HG02981 (cell line): ENCODE measurements around the gene TRNP1.
A peak's percentile ranks its signal among the peaks of the same experiment; 100 is the strongest.

Source experiments
- ATAC-seq: cut with Tn5 transposase; IDR thresholded peaks from one replicate; pipeline ENCODE4 v1.9.1; 2021; ENCODE audit warnings: mild to moderate bottlenecking, moderate library complexity; ENCODE audit not compliant: unreplicated experiment

TRNP1 gene

GRCh38 chr1:27025718-27026117, 32.2 kb downstream of the TRNP1 start:
- no peak for ATAC-seq

DNA sequence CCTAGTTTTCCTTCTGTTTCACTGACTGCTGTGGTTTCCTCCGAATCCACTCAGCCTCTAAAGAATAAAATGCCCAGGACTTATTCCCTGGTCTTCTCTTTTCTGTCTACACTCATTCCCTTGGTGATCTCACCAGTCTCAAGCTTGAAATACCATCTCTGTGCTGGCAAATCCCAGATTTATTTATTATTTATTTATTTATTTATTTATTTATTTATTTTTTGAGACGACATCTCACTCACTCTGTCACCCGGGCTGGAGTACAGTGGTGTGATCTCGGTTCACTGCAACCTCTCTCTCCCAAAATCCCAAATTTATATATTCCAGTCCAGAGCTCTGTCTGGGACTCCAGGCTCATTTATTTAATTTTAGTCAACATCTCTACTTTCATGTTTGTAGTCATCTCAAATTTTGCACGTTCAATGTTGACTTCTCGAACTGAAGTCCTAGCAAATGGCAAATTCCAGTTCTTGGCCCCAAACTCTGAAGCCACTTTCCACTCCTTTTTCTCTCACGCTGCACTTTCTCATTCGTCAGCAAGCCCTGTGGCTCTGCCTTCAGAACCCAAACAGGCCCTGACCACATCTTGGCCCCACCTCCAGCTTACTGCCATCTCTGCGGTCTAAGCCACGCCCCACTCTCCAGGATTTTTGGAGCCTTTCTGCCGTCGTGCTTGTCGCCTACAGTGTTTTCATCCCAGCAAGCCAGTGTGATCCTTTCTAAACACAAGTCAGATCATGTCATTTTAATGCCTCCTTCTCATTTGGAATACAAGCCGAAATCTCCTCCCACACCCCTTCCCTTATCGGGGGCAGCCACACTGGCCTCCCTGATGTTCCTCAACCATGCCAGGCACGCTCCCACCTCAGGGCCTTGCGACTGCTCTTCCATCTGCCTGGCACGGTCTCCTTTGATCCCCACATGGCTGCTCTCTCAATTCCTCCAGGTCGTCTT, 33.4 kb downstream of the TRNP1 start:
- ATAC-seq: no peak

DNA sequence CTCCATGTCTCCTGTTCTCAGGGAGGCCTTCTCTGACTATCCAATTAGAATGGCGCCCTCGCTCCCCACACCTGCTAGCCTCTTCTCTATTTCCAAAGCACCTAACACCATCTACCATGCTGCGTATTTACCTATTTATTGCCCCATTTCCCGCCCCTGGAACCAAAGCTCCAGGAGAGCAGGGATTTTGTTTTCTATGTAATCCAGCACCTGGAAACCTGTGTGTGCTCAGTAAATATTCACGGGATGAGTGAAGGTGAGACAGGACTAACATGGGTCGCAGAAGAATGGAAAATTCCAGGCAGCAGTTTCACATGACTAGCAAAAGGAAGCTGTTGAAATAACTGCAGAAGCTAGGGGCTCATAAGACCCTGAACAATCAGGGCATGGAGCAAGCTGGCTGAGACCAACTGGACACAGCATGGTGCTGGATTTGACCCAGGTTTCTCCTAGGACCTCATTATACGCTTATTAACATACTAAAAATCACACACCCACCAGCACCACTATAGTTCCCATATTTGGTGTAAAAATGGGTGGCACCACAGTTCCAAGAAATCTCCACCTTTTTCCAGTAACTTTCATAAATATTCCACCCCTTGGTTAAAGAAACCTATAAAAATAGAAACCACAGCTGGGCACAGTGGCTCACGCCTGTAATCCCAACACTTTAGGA, 34.2 kb downstream of the TRNP1 start:
- no peak for ATAC-seq

DNA sequence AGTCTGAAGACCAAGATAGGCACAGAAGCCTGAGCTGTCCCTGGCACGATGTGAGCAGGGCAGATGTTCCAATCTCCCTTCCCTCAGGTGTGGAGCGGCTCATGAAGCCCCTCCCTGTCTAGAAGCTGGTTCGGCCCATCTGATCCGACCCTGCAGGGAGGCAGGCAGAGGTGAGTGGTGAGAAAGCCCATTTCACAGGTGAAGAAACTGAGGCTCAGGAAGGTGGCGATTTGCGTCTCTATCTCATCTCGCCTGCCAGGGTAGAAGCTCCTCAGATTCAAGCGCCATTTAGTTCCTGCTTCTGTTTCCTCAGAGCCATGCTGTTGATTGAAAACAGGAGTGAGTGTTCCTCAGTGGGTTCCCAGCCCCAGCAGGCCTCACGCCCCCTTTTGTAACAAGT, 36.0 kb downstream of the TRNP1 start:
- no peak for ATAC-seq

DNA sequence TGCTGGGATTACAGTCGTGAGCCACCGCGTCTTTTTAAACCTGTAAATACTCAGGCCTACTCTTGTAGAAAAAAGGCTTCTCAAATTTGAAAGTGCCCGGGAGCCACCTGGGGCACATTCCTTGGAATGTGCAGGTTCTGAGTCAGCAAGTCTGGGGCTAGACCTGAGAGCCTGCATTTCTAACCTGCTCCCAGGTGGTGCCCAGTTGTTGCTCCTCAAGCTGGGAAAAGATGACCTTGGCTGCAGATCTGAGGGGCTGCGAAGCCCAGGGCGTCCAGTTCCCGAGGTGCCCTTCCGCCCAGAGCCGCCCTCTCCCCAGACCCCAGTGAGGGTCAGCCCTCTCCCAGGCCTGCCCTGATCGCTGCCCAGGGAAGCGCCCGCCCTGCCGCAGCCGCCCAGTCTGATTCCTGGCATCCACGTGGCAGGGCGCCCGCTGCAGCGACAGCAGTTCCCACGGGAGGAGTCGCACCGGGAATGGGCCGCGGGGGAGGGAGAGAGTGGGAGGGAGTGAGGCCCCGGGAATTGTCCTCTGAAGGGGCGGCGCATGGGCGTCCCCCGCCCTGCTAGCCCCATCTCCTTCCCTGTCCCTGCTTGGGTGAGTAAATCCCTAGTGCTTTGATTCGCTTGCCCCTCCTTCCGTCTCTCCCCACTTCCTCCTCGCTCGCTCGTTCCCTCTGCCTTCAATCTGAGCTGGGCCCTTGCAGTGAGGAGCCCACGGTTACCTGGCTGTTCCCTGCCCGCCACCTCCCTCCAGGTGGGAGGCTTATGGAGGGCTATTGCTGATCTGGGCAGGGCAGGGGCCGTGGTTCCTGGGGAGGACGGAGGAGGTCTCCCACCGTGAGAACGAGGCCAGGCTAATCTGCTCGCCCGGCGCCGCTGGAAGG, 38.0 kb downstream of the TRNP1 start:
- ATAC-seq: no peak

DNA sequence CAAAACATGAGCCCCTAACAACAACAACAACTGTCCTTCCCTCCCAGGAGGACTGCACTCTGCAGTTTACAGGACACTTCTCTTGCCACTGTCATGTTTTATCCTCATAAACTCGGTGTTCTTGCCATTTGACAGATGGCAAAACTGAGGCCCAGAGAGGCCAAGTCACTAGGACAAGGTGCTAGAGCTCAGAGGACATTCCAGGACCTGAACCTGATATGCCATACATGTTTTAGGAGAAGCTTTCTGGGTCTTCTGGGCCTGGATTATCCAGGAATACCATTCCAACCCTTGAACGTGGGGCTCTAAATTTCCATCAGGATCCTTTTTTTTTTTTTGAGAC, 38.6 kb downstream of the TRNP1 start:
- ATAC-seq: no peak

GRCh38 chr1:27033043-27033746, 39.7 kb downstream of the TRNP1 start:
- no peak for ATAC-seq

- ATAC-seq: no peak
These were observed 41.9 kb downstream of the TRNP1 start for GRCh38 chr1:27035344-27035743.

DNA sequence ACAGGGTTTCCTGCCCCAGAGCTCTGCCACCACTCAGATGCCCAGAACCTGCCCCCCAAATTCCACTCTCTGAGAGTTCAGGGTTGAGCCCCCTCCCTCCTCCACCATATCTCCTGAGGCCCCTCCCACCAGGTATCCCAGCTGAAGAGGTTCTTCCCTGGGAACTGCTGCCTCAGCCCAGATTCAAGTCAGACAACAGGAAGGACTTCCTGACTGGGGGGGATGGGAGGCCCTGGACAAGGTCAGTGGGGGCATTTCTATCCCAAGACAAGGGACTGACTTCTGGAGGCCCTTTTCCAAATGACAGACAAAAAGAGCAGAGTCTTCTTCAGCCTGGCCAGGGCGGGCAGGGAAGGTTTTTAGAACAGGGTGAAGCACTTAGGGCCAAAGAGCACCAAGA, 43.2 kb downstream of the TRNP1 start:
- ATAC-seq: no peak

DNA sequence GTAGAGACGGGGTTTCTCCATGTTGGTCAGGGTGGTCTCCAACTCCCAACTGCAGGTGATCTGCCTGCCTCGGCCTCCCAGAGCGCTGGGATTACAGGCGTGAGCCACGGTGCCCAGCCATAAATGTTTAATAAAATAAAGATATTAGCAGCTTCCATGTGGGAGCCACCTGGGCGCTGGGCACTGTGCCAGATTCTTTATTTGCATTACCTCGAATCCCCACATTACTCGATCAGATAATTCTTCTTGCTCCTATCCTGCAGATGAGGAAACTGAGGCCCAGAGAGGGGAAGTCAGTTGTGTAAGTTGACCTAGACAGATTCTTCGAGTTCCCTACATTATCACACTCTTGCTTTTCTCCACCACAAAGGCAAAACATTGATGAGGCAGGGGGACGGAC, 44.0 kb downstream of the TRNP1 start:
- ATAC-seq: no peak

- ATAC-seq: no peak
These were observed 44.5 kb downstream of the TRNP1 start for GRCh38 chr1:27038020-27038419.

- no peak for ATAC-seq
These were observed 49.2 kb downstream of the TRNP1 start for GRCh38 chr1:27042670-27043069.

GRCh38 chr1:27044613-27045151, 51.2 kb downstream of the TRNP1 start:
- peak; percentile 64 for ATAC-seq

GRCh38 chr1:27045973-27046558, 52.6 kb downstream of the TRNP1 start:
- no peak for ATAC-seq

GRCh38 chr1:27047914-27048313, 54.4 kb downstream of the TRNP1 start:
- no peak for ATAC-seq

DNA sequence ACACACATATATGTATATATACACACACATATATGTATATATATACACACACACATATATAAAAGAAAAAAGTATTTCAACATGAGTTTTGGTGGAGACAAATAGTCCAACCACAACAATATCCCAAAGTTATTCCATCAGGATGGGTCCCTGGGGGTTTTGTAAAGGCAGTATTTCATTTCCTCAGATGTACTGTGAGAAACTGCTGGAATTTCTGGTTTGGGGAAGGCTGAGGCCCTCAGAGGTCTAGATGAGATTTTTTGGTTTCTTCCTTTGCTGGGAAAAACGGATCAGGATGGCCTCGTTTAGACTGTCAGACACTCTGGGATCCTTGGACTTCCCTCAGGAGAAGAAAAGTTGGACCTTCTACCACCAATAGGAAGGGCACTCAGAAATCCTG, 55.6 kb downstream of the TRNP1 start:
- no peak for ATAC-seq

DNA sequence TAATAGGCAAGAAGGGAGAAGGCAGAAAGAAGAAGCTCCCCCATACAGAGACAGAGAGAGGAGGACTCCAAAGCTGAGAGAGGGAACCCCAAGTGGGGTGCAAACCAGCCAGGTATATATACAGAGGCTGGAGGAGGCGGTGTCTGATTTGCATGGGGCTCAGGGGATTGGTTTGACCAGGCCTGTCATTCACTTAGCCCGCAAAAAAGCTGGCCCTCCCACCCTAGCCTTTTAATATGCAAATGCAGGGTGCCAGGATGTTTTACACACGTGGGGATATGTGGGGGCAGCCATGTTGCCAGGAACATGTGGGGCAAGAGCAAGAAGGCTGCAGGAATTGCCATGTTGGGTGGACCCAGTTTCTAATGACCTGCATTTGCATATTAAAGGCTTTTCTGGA, 56.1 kb downstream of the TRNP1 start:
- ATAC-seq: no peak
